Prostate gland (tissue), 2 donors: ENCODE results near the gene MRPL23.

Source experiments
- POLR2A ChIP-seq: fragments of 450-650 bp; IDR thresholded peaks from one replicate; pipeline ENCODE4 v1.6.1; 2016; ENCODE audit warnings: antibody characterized with exemption, mild to moderate bottlenecking
- POLR2AphosphoS5 ChIP-seq: sonication (generic); formaldehyde crosslinking; IDR thresholded peaks from one replicate; pipeline ENCODE4 v1.6.1; 2017; ENCODE audit warnings: antibody characterized with exemption
- TF ChIP-seq, protein P1 (sequence below), 4 experiments: fragments of 200-600 bp in 2 of 4; fragments of 450-650 bp in 2 of 4; sonication (generic) in 2 of 4; IDR thresholded peaks; 1 replicate in 3 of 4; 2 replicates in 1 of 4; pipeline ENCODE4 v1.5.1; 2016 to 2019; ENCODE audit warnings: antibody characterized with exemption in 4 of 4, mild to moderate bottlenecking in 2 of 4, moderate library complexity in 2 of 4

DNA sequence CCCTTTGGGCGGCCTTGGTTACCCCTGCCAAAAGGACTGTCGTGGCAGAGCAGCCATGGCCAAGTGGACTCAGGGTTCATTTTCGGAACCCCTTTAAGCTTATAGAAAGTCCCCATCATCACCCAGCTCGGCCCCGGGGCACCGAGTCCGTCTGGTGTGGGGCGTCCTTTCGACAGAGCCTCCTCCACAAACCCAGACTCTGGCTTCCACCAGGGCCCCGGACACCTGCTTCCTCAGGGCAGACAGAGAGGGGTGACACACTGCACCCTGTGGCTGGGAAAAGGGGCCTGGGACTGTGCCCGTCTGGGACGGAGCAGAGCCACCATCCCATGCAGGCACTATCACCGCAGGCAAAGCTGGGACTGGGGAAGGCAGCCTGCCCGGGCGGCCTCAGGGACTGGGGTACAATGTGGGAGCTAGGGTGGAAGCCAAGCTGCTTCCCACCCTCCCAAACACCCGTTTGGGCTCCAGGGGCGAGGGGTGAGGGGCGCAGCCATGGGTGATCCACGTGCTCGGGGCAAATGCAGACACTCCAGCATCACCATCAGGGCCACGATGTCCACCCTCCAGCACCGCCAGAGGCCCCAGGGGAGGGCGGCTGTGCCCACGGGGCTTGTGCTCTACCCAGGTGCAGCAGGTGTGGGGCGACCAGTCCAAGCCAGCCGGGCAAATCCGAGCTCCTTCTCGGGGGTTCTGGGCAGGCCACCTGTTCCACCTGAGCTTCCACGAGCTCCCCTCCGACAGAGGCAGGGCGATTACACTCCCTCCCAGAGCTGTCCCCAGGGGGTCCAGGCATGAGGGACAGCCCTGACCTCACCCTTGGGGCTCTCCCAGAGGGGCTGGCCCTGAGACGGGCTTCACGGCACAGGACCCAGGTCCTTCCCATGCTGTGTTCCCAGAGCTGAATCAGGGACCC is 11.7 kb upstream of the MRPL23 start:
- TF ChIP-seq, protein P1, sequence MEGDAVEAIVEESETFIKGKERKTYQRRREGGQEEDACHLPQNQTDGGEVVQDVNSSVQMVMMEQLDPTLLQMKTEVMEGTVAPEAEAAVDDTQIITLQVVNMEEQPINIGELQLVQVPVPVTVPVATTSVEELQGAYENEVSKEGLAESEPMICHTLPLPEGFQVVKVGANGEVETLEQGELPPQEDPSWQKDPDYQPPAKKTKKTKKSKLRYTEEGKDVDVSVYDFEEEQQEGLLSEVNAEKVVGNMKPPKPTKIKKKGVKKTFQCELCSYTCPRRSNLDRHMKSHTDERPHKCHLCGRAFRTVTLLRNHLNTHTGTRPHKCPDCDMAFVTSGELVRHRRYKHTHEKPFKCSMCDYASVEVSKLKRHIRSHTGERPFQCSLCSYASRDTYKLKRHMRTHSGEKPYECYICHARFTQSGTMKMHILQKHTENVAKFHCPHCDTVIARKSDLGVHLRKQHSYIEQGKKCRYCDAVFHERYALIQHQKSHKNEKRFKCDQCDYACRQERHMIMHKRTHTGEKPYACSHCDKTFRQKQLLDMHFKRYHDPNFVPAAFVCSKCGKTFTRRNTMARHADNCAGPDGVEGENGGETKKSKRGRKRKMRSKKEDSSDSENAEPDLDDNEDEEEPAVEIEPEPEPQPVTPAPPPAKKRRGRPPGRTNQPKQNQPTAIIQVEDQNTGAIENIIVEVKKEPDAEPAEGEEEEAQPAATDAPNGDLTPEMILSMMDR (IDR thresholded peaks at IDR 0.05): no peak
- TF ChIP-seq POLR2A: no peak
- no peak for TF ChIP-seq POLR2AphosphoS5
